SK-N-MC (cell line): Measurements from ENCODE around the gene CELF2.

Experiments used
- EZH2 ChIP-seq: fragments of 200-600 bp; sonication (generic); IDR thresholded peaks from one replicate; pipeline ENCODE4 v1.6.1; 2017; ENCODE audit warnings: antibody characterized with exemption
- FOXP2 ChIP-seq: optimal IDR thresholded peaks from 2 replicates; pipeline ENCODE3; 2011; ENCODE audit warnings: mild to moderate bottlenecking, moderate library complexity; ENCODE audit not compliant: insufficient read depth; ENCODE audit errors: extremely low read length, control extremely low read depth
- POLR2AphosphoS5 ChIP-seq: IDR thresholded peaks from 2 replicates; pipeline ENCODE4 v1.6.1; 2012; ENCODE audit warnings: mild to moderate bottlenecking, low read depth, low read length, borderline replicate concordance

GRCh38 chr10:11091517-11092102, 73.9 kb downstream of the CELF2 start:
- TF ChIP-seq POLR2AphosphoS5 (no peak), EZH2 (no peak), FOXP2 (no peak)
